Fibroblast of mammary gland (primary cell): Measurements from ENCODE around the gene LDLRAD3.

ENCODE experiments used
- DNase-seq: peaks from one replicate; pipeline ENCODE4 v3.0.0-alpha.2; 2010; ENCODE audit warnings: low read depth
- H3K4me3 ChIP-seq: 2 replicates; pipeline ENCODE4 v1.5.1; 2011; ENCODE audit warnings: low read depth, mild to moderate bottlenecking, low read length, moderate library complexity; ENCODE audit not compliant: control insufficient read depth
- TF ChIP-seq, protein P1 (sequence below): conservative IDR thresholded peaks from 2 replicates; pipeline ENCODE4 v1.5.1; 2011; ENCODE audit warnings: low read depth, low read length, inconsistent platforms; ENCODE audit not compliant: control insufficient read depth, insufficient read depth

Gene LDLRAD3

DNA sequence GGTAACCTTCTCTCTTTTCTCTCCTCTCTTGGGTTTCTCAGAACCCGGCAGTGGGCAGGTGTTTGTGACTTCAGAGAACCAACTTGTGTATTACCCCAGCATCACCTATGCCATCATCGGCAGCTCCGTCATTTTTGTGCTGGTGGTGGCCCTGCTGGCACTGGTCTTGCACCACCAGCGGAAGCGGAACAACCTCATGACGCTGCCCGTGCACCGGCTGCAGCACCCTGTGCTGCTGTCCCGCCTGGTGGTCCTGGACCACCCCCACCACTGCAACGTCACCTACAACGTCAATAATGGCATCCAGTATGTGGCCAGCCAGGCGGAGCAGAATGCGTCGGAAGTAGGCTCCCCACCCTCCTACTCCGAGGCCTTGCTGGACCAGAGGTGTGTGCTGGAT, 283.2 kb downstream of the LDLRAD3 start:
- DNase-seq, result no peak
- no peak overlapping the region for H3K4me3 ChIP-seq
- TF ChIP-seq, protein P1, sequence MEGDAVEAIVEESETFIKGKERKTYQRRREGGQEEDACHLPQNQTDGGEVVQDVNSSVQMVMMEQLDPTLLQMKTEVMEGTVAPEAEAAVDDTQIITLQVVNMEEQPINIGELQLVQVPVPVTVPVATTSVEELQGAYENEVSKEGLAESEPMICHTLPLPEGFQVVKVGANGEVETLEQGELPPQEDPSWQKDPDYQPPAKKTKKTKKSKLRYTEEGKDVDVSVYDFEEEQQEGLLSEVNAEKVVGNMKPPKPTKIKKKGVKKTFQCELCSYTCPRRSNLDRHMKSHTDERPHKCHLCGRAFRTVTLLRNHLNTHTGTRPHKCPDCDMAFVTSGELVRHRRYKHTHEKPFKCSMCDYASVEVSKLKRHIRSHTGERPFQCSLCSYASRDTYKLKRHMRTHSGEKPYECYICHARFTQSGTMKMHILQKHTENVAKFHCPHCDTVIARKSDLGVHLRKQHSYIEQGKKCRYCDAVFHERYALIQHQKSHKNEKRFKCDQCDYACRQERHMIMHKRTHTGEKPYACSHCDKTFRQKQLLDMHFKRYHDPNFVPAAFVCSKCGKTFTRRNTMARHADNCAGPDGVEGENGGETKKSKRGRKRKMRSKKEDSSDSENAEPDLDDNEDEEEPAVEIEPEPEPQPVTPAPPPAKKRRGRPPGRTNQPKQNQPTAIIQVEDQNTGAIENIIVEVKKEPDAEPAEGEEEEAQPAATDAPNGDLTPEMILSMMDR, result no peak

GRCh38 chr11:36228689-36229088, 284.8 kb downstream of the LDLRAD3 start:
- TF ChIP-seq, protein P1, result no peak
- DNase-seq, result no peak
- no peak overlapping the region for H3K4me3 ChIP-seq

GRCh38 chr11:36229091-36229705, 285.3 kb downstream of the LDLRAD3 start:
- TF ChIP-seq, protein P1, result no peak
- no peak overlapping the region for H3K4me3 ChIP-seq
- no peak for DNase-seq

GRCh38 chr11:36230779-36231699, 287.2 kb downstream of the LDLRAD3 start:
- no peak overlapping the region for H3K4me3 ChIP-seq
- DNase-seq, result peak; percentile 77
- TF ChIP-seq, protein P1, result no peak

GRCh38 chr11:36233204-36233603, 289.3 kb downstream of the LDLRAD3 start:
- TF ChIP-seq, protein P1, result no peak
- peak; percentile 35 for DNase-seq
- no peak overlapping the region for H3K4me3 ChIP-seq

DNA sequence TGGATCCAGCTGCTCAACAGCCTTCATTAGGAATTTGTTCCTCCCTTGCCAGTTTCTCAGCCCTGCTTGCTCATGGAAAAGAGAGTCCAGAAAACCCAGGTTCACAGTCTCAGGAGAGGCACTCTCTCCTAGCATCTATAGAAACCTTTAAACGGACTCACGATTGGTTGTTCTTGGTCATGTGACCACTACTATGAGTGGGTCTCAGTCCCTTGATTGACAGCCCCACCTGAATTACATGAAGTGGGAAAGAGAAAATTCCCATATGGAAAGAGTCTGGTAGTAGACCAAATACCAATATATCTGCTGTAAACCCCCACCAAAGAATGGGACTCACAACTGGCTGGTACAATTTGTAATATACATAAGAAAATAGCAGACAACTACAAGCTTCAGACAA, 291.0 kb downstream of the LDLRAD3 start:
- TF ChIP-seq, protein P1, result no peak
- DNase-seq, result no peak
- H3K4me3 ChIP-seq, result no peak overlapping the region
